HCT116 (cell line): ENCODE measurements around the gene FRMD4A. TPM values are rescaled to one million over a fixed set of nuclear protein-coding genes. Genes with fewer than 3 reads are reported as not detected.

ENCODE experiments used
- ATAC-seq: fragments of 200-7000 bp; cut with Tn5 transposase; 2 replicates; pipeline ENCODE4 v1.9.1; 2020; ENCODE audit warnings: mild to moderate bottlenecking, moderate library complexity
- BruUV-seq: library from RNA; stranded (reverse); fragments of 400-500 nt; replicated peaks from 2 replicates; lab custom pipeline; 2021; lab: Mats Ljungman, UMichigan
- CTCF ChIA-PET: fragments of 300-600 bp; sonication (Branson Sonifier 250); formaldehyde crosslinking; loops from one replicate; lab custom pipeline; 2021; ENCODE audit warnings: antibody characterized with exemption; lab: Charles Lee
- POLR2A ChIA-PET: fragments of 300-600, 350-600 bp; sonication (Branson Sonifier 250); formaldehyde crosslinking; loops from one replicate; lab custom pipeline; 2021; ENCODE audit warnings: antibody characterized with exemption; lab: Charles Lee
- RAD21 ChIA-PET, 2 experiments: fragments of 300-600 bp; sonication (Branson Sonifier 250); formaldehyde crosslinking; loops; one replicate each; lab custom pipeline; 2023; ENCODE audit warnings: low total read pairs in 2 of 2; ENCODE audit not compliant: uncharacterized antibody in 2 of 2, unreplicated experiment in 2 of 2, low non-redundant PET in 1 of 2; lab: Charles Lee
- DNase-seq: peaks from one replicate; pipeline ENCODE4 v3.0.0-alpha.2; 2010; ENCODE audit warnings: low read depth, low spot score
- H2AFZ ChIP-seq: fragments of 200-600 bp; shearing (Covaris generic), sonication (generic); 2 replicates; pipeline ENCODE4 v1.6.1; 2017; ENCODE audit warnings: low read depth, mixed run types, mixed read lengths, antibody characterized with exemption, low read length; ENCODE audit not compliant: poor library complexity, severe bottlenecking
- H3K27ac ChIP-seq: 2 replicates; pipeline ENCODE4 v1.5.1; 2012; ENCODE audit warnings: low read depth, low read length
- H3K27me3 ChIP-seq: fragments of 200-600 bp; sonication (generic); 2 replicates; pipeline ENCODE4 v1.6.1; 2016; ENCODE audit warnings: mixed run types, low read length, mixed read lengths; ENCODE audit not compliant: insufficient read depth
- H3K36me3 ChIP-seq, 2 experiments: fragments of 200-500 bp in 1 of 2; fragments of 200-600 bp in 1 of 2; sonication (Bioruptor generic) in 1 of 2; sonication (generic) in 1 of 2; 2 replicates each; pipeline versions ENCODE4 v1.5.1 to v1.6.1; 2014 to 2016; ENCODE audit warnings: low read length in 2 of 2, inconsistent platforms in 1 of 2, mixed read lengths in 1 of 2, mixed run types in 1 of 2; ENCODE audit not compliant: insufficient read depth in 2 of 2, control insufficient read depth in 1 of 2
- H3K4me1 ChIP-seq, 2 experiments: fragments of 200-600 bp in 1 of 2; sonication (generic) in 1 of 2; 2 replicates each; pipeline versions ENCODE4 v1.5.1 to v1.6.1; 2012 to 2017; ENCODE audit warnings: low read length in 2 of 2, inconsistent platforms in 1 of 2, mild to moderate bottlenecking in 1 of 2, mixed read lengths in 1 of 2, mixed run types in 1 of 2, moderate library complexity in 1 of 2; ENCODE audit not compliant: insufficient read depth in 2 of 2, control insufficient read depth in 1 of 2
- H3K4me2 ChIP-seq: fragments of 200-600 bp; sonication (generic); 2 replicates; pipeline ENCODE4 v1.6.1; 2017; ENCODE audit warnings: mixed run types, low read length, mixed read lengths
- H3K4me3 ChIP-seq, 2 experiments: fragments of 200-600 bp in 1 of 2; sonication (generic) in 1 of 2; replicated peaks in 1 of 2; 2 replicates each; pipeline ENCODE4 v1.5.1; 2011 to 2016; ENCODE audit warnings: low read length in 2 of 2, control low read depth in 1 of 2, low read depth in 1 of 2, mild to moderate bottlenecking in 1 of 2, mixed read lengths in 1 of 2, mixed run types in 1 of 2
- H3K79me2 ChIP-seq: fragments of 200-600 bp; sonication (generic); 2 replicates; pipeline ENCODE4 v1.6.1; 2017; ENCODE audit warnings: mild to moderate bottlenecking, mixed run types, low read length, moderate library complexity, mixed read lengths; ENCODE audit not compliant: insufficient read depth
- H3K9ac ChIP-seq: fragments of 200-600 bp; sonication (generic); 2 replicates; pipeline ENCODE4 v1.6.1; 2016; ENCODE audit warnings: low read length, mixed read lengths
- H3K9me2 ChIP-seq: fragments of 200-600 bp; sonication (generic), shearing (Covaris generic); 2 replicates; pipeline ENCODE4 v1.6.1; 2017; ENCODE audit warnings: mixed run types, mild to moderate bottlenecking, moderate library complexity; ENCODE audit not compliant: insufficient read depth
- H3K9me3 ChIP-seq, 2 experiments: fragments of 200-500 bp in 1 of 2; fragments of 200-600 bp in 1 of 2; sonication (Bioruptor generic) in 1 of 2; sonication (generic) in 1 of 2; 2 replicates each; pipeline ENCODE4 v1.6.1; 2014 to 2017; ENCODE audit warnings: low read length in 2 of 2, mixed read lengths in 2 of 2, inconsistent platforms in 1 of 2, low read depth in 1 of 2, mild to moderate bottlenecking in 1 of 2, mixed run types in 1 of 2, moderate library complexity in 1 of 2; ENCODE audit not compliant: control insufficient read depth in 1 of 2, insufficient read depth in 1 of 2
- H4K20me1 ChIP-seq: fragments of 200-600 bp; sonication (generic), shearing (Covaris generic); 2 replicates; pipeline ENCODE4 v1.6.1; 2017; ENCODE audit warnings: mixed run types, mild to moderate bottlenecking, moderate library complexity; ENCODE audit not compliant: insufficient read depth
- CBX3 ChIP-seq: IDR thresholded peaks from 2 replicates; pipeline ENCODE4 v1.6.1; 2012; ENCODE audit warnings: low read depth
- CEBPB ChIP-seq: IDR thresholded peaks from 2 replicates; pipeline ENCODE4 v1.6.1; 2012; ENCODE audit warnings: low read depth
- CTCF ChIP-seq, 3 experiments: fragments of 200-600 bp in 1 of 3; sonication (generic) in 1 of 3; IDR thresholded peaks in 2 of 3; conservative IDR thresholded peaks in 1 of 3; 2 replicates each; pipeline ENCODE4 v1.5.1; 2012 to 2017; ENCODE audit warnings: low read depth in 2 of 3, low read length in 2 of 3, antibody characterized with exemption in 1 of 3, borderline replicate concordance in 1 of 3, control low read depth in 1 of 3, mild to moderate bottlenecking in 1 of 3, mixed read lengths in 1 of 3, mixed run types in 1 of 3, moderate library complexity in 1 of 3; ENCODE audit not compliant: insufficient read depth in 1 of 3
- EGR1 ChIP-seq: IDR thresholded peaks from 2 replicates; pipeline ENCODE4 v1.6.1; 2012; ENCODE audit warnings: low read depth
- ELF1 ChIP-seq: IDR thresholded peaks from 2 replicates; pipeline ENCODE4 v1.6.1; 2012; ENCODE audit warnings: low read depth, borderline replicate concordance
- EZH2phosphoT487 ChIP-seq: fragments of 200-600 bp; IDR thresholded peaks from 2 replicates; pipeline ENCODE4 v1.6.1; 2018; ENCODE audit warnings: antibody characterized with exemption, borderline replicate concordance
- POLR2A ChIP-seq: IDR thresholded peaks from 2 replicates; pipeline ENCODE4 v1.7.0; 2011; ENCODE audit warnings: borderline replicate concordance; ENCODE audit not compliant: insufficient read depth, insufficient read length; ENCODE audit errors: extremely low read depth
- POLR2AphosphoS5 ChIP-seq: IDR thresholded peaks from 2 replicates; pipeline ENCODE4 v1.6.1; 2011; ENCODE audit warnings: mild to moderate bottlenecking, low read depth, low read length, moderate library complexity
- RAD21 ChIP-seq: IDR thresholded peaks from 2 replicates; pipeline ENCODE4 v1.6.1; 2012; ENCODE audit warnings: low read depth, mild to moderate bottlenecking
- REST ChIP-seq: IDR thresholded peaks from 2 replicates; pipeline ENCODE4 v1.6.1; 2012; ENCODE audit warnings: low read depth
- SP1 ChIP-seq: IDR thresholded peaks from 2 replicates; pipeline ENCODE4 v1.6.1; 2012; ENCODE audit warnings: low read depth
- SRF ChIP-seq: IDR thresholded peaks from 2 replicates; pipeline ENCODE4 v1.6.1; 2012; ENCODE audit warnings: low read depth
- TCF7L2 ChIP-seq: IDR thresholded peaks from 2 replicates; pipeline ENCODE4 v1.7.0; 2011; ENCODE audit warnings: borderline replicate concordance, inconsistent platforms; ENCODE audit not compliant: insufficient read depth, insufficient read length; ENCODE audit errors: extremely low read depth
- YY1 ChIP-seq: IDR thresholded peaks from 2 replicates; pipeline ENCODE4 v1.6.1; 2011; ENCODE audit warnings: low read length, low read depth, moderate library complexity, mild to moderate bottlenecking; ENCODE audit not compliant: insufficient replicate concordance; ENCODE audit errors: extremely low read depth
- intact Hi-C: fragments of 100-400 bp; cut with micrococcal nuclease; formaldehyde crosslinking; loops from 2 replicates; pipeline ENCODE4 v1.10.0; 2022
- total RNA-seq: library from RNA; stranded (reverse); gene quantifications from one replicate; pipeline ENCODE4 v1.2.1, GENCODE V29; 2021; ENCODE audit not compliant: unreplicated experiment

FRMD4A gene
- total RNA-seq, 1 experiment from 2014 or later, result 0.20 TPM

- H3K4me2 ChIP-seq, result no peak overlapping the region
- H3K9me2 ChIP-seq, result no peaks in the 10 kb centered on the region
- DNase-seq, result no peak
- no peaks in the 10 kb centered on the region for H3K79me2 ChIP-seq
- H3K27ac ChIP-seq, result no peak overlapping the region
- peaks cover 4 to 6% of the 10 kb centered on the region in 2 experiments; a peak in 3 of 4 replicates for H3K4me1 ChIP-seq
- POLR2A ChIA-PET, result no interaction called here
- BruUV-seq, result no TSS peak
- CTCF ChIA-PET, result no interaction called here
- no peak overlapping the region for H3K9ac ChIP-seq
- intact Hi-C loops, result no loop called here
- TF ChIP-seq YY1 (no peak), RAD21 (no peak), REST (no peak), TCF7L2 (no peak), CBX3 (no peak)
- TF ChIP-seq, all 23 proteins: peak for 0
- no peak for ATAC-seq
- RAD21 ChIA-PET, result no interaction called here
- H3K36me3 ChIP-seq, result no peaks in the 10 kb centered on the region
- peaks cover 18% of the 10 kb centered on the region for H3K27me3 ChIP-seq
- no peaks in the 10 kb centered on the region for H4K20me1 ChIP-seq
- no peak overlapping the region for H2AFZ ChIP-seq
- no peaks in the 10 kb centered on the region for H3K9me3 ChIP-seq
- no peak overlapping the region for H3K4me3 ChIP-seq
Measured at GRCh38 chr10:13942035-13942434, 388.7 kb downstream of the FRMD4A start.

- no peak overlapping the region for H3K4me3 ChIP-seq
- intact Hi-C loops, result no loop called here
- no peak for TF ChIP-seq CBX3
- no peak for TF ChIP-seq CEBPB
- TF ChIP-seq EGR1, result no peak
- no peak for TF ChIP-seq EZH2phosphoT487
- TF ChIP-seq POLR2AphosphoS5, result no peak
- no peak for TF ChIP-seq TCF7L2
- no peak for TF ChIP-seq CTCF (IDR thresholded peaks at IDR 0.05 in 2 of 3, conservative IDR thresholded peaks at IDR 0.05 in 1 of 3; ENCODE audit: borderline replicate concordance in 1 of 3, insufficient read depth in 1 of 3, low read depth in 2 of 3, low read length in 2 of 3)
- TF ChIP-seq SRF, result no peak
- TF ChIP-seq ELF1, result no peak
- TF ChIP-seq YY1, result no peak
- TF ChIP-seq POLR2A, result no peak
- no peak for TF ChIP-seq SP1
Measured at GRCh38 chr10:13939391-13939790, 391.3 kb downstream of the FRMD4A start.

More at GRCh38 chr10:13939391-13939790, 391.3 kb downstream of the FRMD4A start:
- BruUV-seq, result no TSS peak
- no peak for ATAC-seq
- Histone ChIP-seq H3K36me3 (no peaks in the 10 kb centered on the region), H3K9me3 (no peaks in the 10 kb centered on the region), H3K79me2 (no peaks in the 10 kb centered on the region), H3K4me1 (peaks cover 4 to 6% of the 10 kb centered on the region in 2 experiments; a peak in 3 of 4 replicates), H3K9ac (no peak overlapping the region), H4K20me1 (no peaks in the 10 kb centered on the region), H3K27me3 (peaks cover 21% of the 10 kb centered on the region; the same call in 1 of the 2 replicates), H2AFZ (no peak overlapping the region), H3K27ac (no peak overlapping the region), H3K9me2 (no peaks in the 10 kb centered on the region), H3K4me2 (no peak overlapping the region)
- DNase-seq, result no peak
- ChIA-PET POLR2A (no interaction called here), CTCF (no interaction called here), RAD21 (no interaction called here)
